Measurements from ENCODE around the gene MEX3D.

MEX3D gene

GRCh38 chr19:1575323-1576241 lies 7.5 kb upstream of the MEX3D start (continued):
- TF ChIP-seq ZNF280D (tag by site-specific recombination; IDR thresholded peaks at IDR 0.05) = no peak
- TF ChIP-seq, protein P1, sequence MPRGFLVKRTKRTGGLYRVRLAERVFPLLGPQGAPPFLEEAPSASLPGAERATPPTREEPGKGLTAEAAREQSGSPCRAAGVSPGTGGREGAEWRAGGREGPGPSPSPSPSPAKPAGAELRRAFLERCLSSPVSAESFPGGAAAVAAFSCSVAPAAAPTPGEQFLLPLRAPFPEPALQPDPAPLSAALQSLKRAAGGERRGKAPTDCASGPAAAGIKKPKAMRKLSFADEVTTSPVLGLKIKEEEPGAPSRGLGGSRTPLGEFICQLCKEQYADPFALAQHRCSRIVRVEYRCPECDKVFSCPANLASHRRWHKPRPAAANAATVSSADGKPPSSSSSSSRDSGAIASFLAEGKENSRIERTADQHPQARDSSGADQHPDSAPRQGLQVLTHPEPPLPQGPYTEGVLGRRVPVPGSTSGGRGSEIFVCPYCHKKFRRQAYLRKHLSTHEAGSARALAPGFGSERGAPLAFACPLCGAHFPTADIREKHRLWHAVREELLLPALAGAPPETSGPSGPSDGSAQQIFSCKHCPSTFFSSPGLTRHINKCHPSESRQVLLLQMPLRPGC (tag by site-specific recombination; IDR thresholded peaks at IDR 0.05) = no peak
- TF ChIP-seq ZNF140 (tag by site-specific recombination; IDR thresholded peaks at IDR 0.05) = no peak
- TF ChIP-seq HOXA7 (CRISPR knock-in tag; IDR thresholded peaks at IDR 0.05; ENCODE audit: borderline replicate concordance) = no peak
- TF ChIP-seq ZNF175 (tag by site-specific recombination; IDR thresholded peaks at IDR 0.05) = no peak
- peak; percentile 69 for TF ChIP-seq ZNF335 (tag by site-specific recombination; conservative IDR thresholded peaks at IDR 0.05)
- peak; percentile 23 for TF ChIP-seq GLIS1 (tag by site-specific recombination; IDR thresholded peaks at IDR 0.05)
- no peak for TF ChIP-seq MYNN (tag by site-specific recombination; IDR thresholded peaks at IDR 0.05; ENCODE audit: borderline replicate concordance)
- TF ChIP-seq ZNF202 (tag by site-specific recombination; IDR thresholded peaks at IDR 0.05; ENCODE audit: borderline replicate concordance) = no peak
- TF ChIP-seq ZIC2 (tag by site-specific recombination; IDR thresholded peaks at IDR 0.05) = no peak
- no peak for TF ChIP-seq ZFP3 (tag by site-specific recombination; IDR thresholded peaks at IDR 0.05; ENCODE audit: low read depth)
- TF ChIP-seq ZNF112 (tag by site-specific recombination; IDR thresholded peaks at IDR 0.05) = no peak
- no peak for TF ChIP-seq ZNF785 (tag by site-specific recombination; IDR thresholded peaks at IDR 0.05)
- TF ChIP-seq ZNF707 (tag by site-specific recombination; IDR thresholded peaks at IDR 0.05) = 0 out of 2 replicates have a peak, but pooled peaks have one; percentile 27
- no peak for TF ChIP-seq BCL6B (tag by site-specific recombination; IDR thresholded peaks at IDR 0.05)
- no peak for TF ChIP-seq ZNF513 (tag by site-specific recombination; IDR thresholded peaks at IDR 0.05)
- TF ChIP-seq, protein P2, sequence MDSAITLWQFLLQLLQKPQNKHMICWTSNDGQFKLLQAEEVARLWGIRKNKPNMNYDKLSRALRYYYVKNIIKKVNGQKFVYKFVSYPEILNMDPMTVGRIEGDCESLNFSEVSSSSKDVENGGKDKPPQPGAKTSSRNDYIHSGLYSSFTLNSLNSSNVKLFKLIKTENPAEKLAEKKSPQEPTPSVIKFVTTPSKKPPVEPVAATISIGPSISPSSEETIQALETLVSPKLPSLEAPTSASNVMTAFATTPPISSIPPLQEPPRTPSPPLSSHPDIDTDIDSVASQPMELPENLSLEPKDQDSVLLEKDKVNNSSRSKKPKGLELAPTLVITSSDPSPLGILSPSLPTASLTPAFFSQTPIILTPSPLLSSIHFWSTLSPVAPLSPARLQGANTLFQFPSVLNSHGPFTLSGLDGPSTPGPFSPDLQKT (IDR thresholded peaks at IDR 0.05; ENCODE audit: borderline replicate concordance, low read depth, low read length) = no peak
- TF ChIP-seq ZNF416 (tag by site-specific recombination; IDR thresholded peaks at IDR 0.05) = no peak
- TF ChIP-seq PBX3 (CRISPR knock-in tag; IDR thresholded peaks at IDR 0.05) = no peak
- TF ChIP-seq ZNF48 (tag by site-specific recombination; IDR thresholded peaks at IDR 0.05) = peak; percentile 95
- no peak for TF ChIP-seq ZNF16 (tag by site-specific recombination; IDR thresholded peaks at IDR 0.05; ENCODE audit: low read depth)
- TF ChIP-seq PRDM2 (tag by site-specific recombination; IDR thresholded peaks at IDR 0.05; ENCODE audit: borderline replicate concordance) = no peak
- no peak for TF ChIP-seq BCL11A (tag by site-specific recombination; IDR thresholded peaks at IDR 0.05; ENCODE audit: low read depth)
